Activated T-cell treated with anti-CD3 and anti-CD28 coated beads, Interleukin-2, amount 50 U/mL, for 72 hours (primary cell): ENCODE results near the gene FAM151B. TPM values are rescaled to one million over a fixed set of nuclear protein-coding genes. Genes with fewer than 3 reads are reported as not detected.

Experiments
- ATAC-seq, 2 donors: fragments of 150-1000 bp; cut with Tn5 transposase; replicated peaks in 1 of 2; 2 replicates each; pipeline ENCODE4 v1.10.0; 2021; ENCODE audit warnings: moderate library complexity in 2 of 2, mild to moderate bottlenecking in 1 of 2
- DNase-seq, 2 donors: peaks; one replicate each; pipeline ENCODE4 v3.0.0; 2021 to 2022; ENCODE audit warnings: mixed read lengths in 1 of 2
- H3K27ac Mint-ChIP-seq: one replicate; pipeline ENCODE4 v1.8.0; 2022; ENCODE audit warnings: mild to moderate bottlenecking, moderate library complexity, mixed read lengths
- H3K27me3 Mint-ChIP-seq: one replicate; pipeline ENCODE4 v1.8.0; 2022; ENCODE audit warnings: low read depth, mixed read lengths
- H3K36me3 Mint-ChIP-seq, 2 donors: one replicate each; pipeline ENCODE4 v1.8.0; 2022; ENCODE audit warnings: mixed read lengths in 2 of 2, mild to moderate bottlenecking in 1 of 2; ENCODE audit not compliant: insufficient read depth in 2 of 2
- H3K4me1 Mint-ChIP-seq: one replicate; pipeline ENCODE4 v1.8.0; 2022; ENCODE audit warnings: low read depth, mixed read lengths
- H3K4me3 Mint-ChIP-seq, 2 donors: one replicate each; pipeline ENCODE4 v1.8.0; 2022; ENCODE audit warnings: mild to moderate bottlenecking in 2 of 2, mixed read lengths in 2 of 2, moderate library complexity in 2 of 2
- H3K9me3 Mint-ChIP-seq, 2 donors: one replicate each; pipeline ENCODE4 v1.8.0; 2022; ENCODE audit warnings: mixed read lengths in 2 of 2
- total RNA-seq, 2 donors: library from RNA; stranded (reverse); gene quantifications; one replicate each; pipeline ENCODE4 v1.2.3, GENCODE V29; 2022

FAM151B gene
- total RNA-seq, 2 donors from 2014 or later: 0.35 TPM; not detected in 1

GRCh38 chr5:80509362-80509761, 21.5 kb downstream of the FAM151B start:
- no peaks in the 10 kb centered on the region for H3K27me3 Mint-ChIP-seq
- H3K9me3 Mint-ChIP-seq: no peaks in the 10 kb centered on the region
- H3K4me3 Mint-ChIP-seq: no peak overlapping the region
- DNase-seq: no peak
- ATAC-seq: no peak
- no peak overlapping the region for H3K27ac Mint-ChIP-seq
- H3K4me1 Mint-ChIP-seq: no peaks in the 10 kb centered on the region
- H3K36me3 Mint-ChIP-seq: no peaks in the 10 kb centered on the region

- Mint-ChIP-seq H3K27ac (no peak overlapping the region), H3K27me3 (no peaks in the 10 kb centered on the region), H3K9me3 (no peaks in the 10 kb centered on the region), H3K4me1 (peaks cover 5% of the 10 kb centered on the region), H3K4me3 (no peak overlapping the region), H3K36me3 (no peaks in the 10 kb centered on the region)
- peak in 1 of 2 donors; percentile 14 for DNase-seq
- peak; percentile 73 to 87 for ATAC-seq
These were observed 28.9 kb downstream of the FAM151B start for GRCh38 chr5:80516826-80517225.

- DNase-seq (no peak), ATAC-seq (no peak)
- peaks cover 0 to 1% of the 10 kb centered on the region in 2 donors for H3K36me3 Mint-ChIP-seq
- peaks cover 0 to 3% of the 10 kb centered on the region in 2 donors for H3K9me3 Mint-ChIP-seq
- H3K4me1 Mint-ChIP-seq: peaks cover 13% of the 10 kb centered on the region
- H3K27me3 Mint-ChIP-seq: no peaks in the 10 kb centered on the region
- H3K4me3 Mint-ChIP-seq: no peak overlapping the region
- no peak overlapping the region for H3K27ac Mint-ChIP-seq
These were observed 52.8 kb downstream of the FAM151B start for GRCh38 chr5:80540691-80541090.

GRCh38 chr5:80541392-80541791, 53.5 kb downstream of the FAM151B start:
- peaks cover 13% of the 10 kb centered on the region for H3K4me1 Mint-ChIP-seq
- DNase-seq: no peak
- H3K27me3 Mint-ChIP-seq: no peaks in the 10 kb centered on the region
- peak; percentile 11 to 48 for ATAC-seq
- H3K36me3 Mint-ChIP-seq: peaks cover 0 to 1% of the 10 kb centered on the region in 2 donors
- H3K9me3 Mint-ChIP-seq: peaks cover 0 to 3% of the 10 kb centered on the region in 2 donors
- H3K4me3 Mint-ChIP-seq: no peak overlapping the region
- no peak overlapping the region for H3K27ac Mint-ChIP-seq

- H3K27ac Mint-ChIP-seq: no peak overlapping the region
- peaks cover 39% of the 10 kb centered on the region for H3K27me3 Mint-ChIP-seq
- no peaks in the 10 kb centered on the region for H3K9me3 Mint-ChIP-seq
- no peak overlapping the region for H3K4me3 Mint-ChIP-seq
- no peaks in the 10 kb centered on the region for H3K36me3 Mint-ChIP-seq
- ATAC-seq: no peak
- H3K4me1 Mint-ChIP-seq: no peaks in the 10 kb centered on the region
- no peak for DNase-seq
These were observed 66.7 kb downstream of the FAM151B start for GRCh38 chr5:80554646-80555045.

- no peak overlapping the region for H3K27ac Mint-ChIP-seq
- H3K4me3 Mint-ChIP-seq: no peak overlapping the region
- no peaks in the 10 kb centered on the region for H3K4me1 Mint-ChIP-seq
- H3K27me3 Mint-ChIP-seq: peaks cover 39% of the 10 kb centered on the region
- DNase-seq (no peak), ATAC-seq (no peak)
- H3K36me3 Mint-ChIP-seq: no peaks in the 10 kb centered on the region
- no peaks in the 10 kb centered on the region for H3K9me3 Mint-ChIP-seq
These were observed 67.2 kb downstream of the FAM151B start for GRCh38 chr5:80555099-80555498.

- DNase-seq: no peak
- no peaks in the 10 kb centered on the region for H3K4me1 Mint-ChIP-seq
These were observed 71.3 kb downstream of the FAM151B start for GRCh38 chr5:80559244-80559643.

GRCh38 chr5:80565330-80565729, 77.4 kb downstream of the FAM151B start:
- Mint-ChIP-seq H3K4me1 (no peaks in the 10 kb centered on the region), H3K4me3 (no peak overlapping the region), H3K27me3 (peaks cover 66% of the 10 kb centered on the region), H3K9me3 (no peaks in the 10 kb centered on the region), H3K36me3 (no peaks in the 10 kb centered on the region), H3K27ac (no peak overlapping the region)
- ATAC-seq (no peak), DNase-seq (no peak)

More at GRCh38 chr5:80559244-80559643, 71.3 kb downstream of the FAM151B start:
- Mint-ChIP-seq H3K27ac (no peak overlapping the region), H3K36me3 (no peaks in the 10 kb centered on the region), H3K9me3 (no peaks in the 10 kb centered on the region), H3K4me3 (no peak overlapping the region), H3K27me3 (peaks cover 50% of the 10 kb centered on the region)
- no peak for ATAC-seq

- H3K4me3 Mint-ChIP-seq: no peak overlapping the region
- peaks cover 74% of the 10 kb centered on the region for H3K27me3 Mint-ChIP-seq
- H3K4me1 Mint-ChIP-seq: no peaks in the 10 kb centered on the region
- ATAC-seq: no peak
- no peak for DNase-seq
- H3K9me3 Mint-ChIP-seq: no peaks in the 10 kb centered on the region
- H3K27ac Mint-ChIP-seq: no peak overlapping the region
- no peaks in the 10 kb centered on the region for H3K36me3 Mint-ChIP-seq
These were observed 78.9 kb downstream of the FAM151B start for GRCh38 chr5:80566711-80567259.

GRCh38 chr5:80568251-80568650, 80.4 kb downstream of the FAM151B start:
- H3K4me1 Mint-ChIP-seq: no peaks in the 10 kb centered on the region
- peaks cover 0 to 1% of the 10 kb centered on the region in 2 donors for H3K36me3 Mint-ChIP-seq
- peaks cover 78% of the 10 kb centered on the region for H3K27me3 Mint-ChIP-seq
- no peak for ATAC-seq
- H3K9me3 Mint-ChIP-seq: no peaks in the 10 kb centered on the region
- H3K27ac Mint-ChIP-seq: no peak overlapping the region
- peak overlapping the region; percentile 3 to 44 for H3K4me3 Mint-ChIP-seq
- DNase-seq: no peak

- Mint-ChIP-seq H3K27me3 (peaks cover 77% of the 10 kb centered on the region), H3K36me3 (peaks cover 0 to 1% of the 10 kb centered on the region in 2 donors), H3K4me1 (no peaks in the 10 kb centered on the region), H3K4me3 (peak overlapping the region; percentile 62 to 84), H3K27ac (no peak overlapping the region), H3K9me3 (no peaks in the 10 kb centered on the region)
- DNase-seq (no peak), ATAC-seq (peak; percentile 6 to 36)
These were observed 81.4 kb downstream of the FAM151B start for GRCh38 chr5:80569086-80569960.

GRCh38 chr5:80569961-80570786, 82.3 kb downstream of the FAM151B start, which contains the start of gene ANKRD34B:
TSS of gene ANKRD34B (minus strand) at chr5:80570280. CDS start at chr5:80560019, 10,261 bp downstream.
- Mint-ChIP-seq H3K27ac (no peak within 1 kb of the TSS), H3K36me3 (peaks cover 0 to 1% of the 10 kb centered on the region in 2 donors), H3K4me1 (no peaks in the 10 kb centered on the region), H3K4me3 (peak within 1 kb of the TSS; percentile 73 to 84), H3K27me3 (peaks cover 81% of the 10 kb centered on the region), H3K9me3 (no peaks in the 10 kb centered on the region)
- DNase-seq (peak; percentile 45 to 51), ATAC-seq (peak; percentile 80 to 81)

GRCh38 chr5:80573062-80573461, 85.2 kb downstream of the FAM151B start:
- H3K36me3 Mint-ChIP-seq: peaks cover 0 to 1% of the 10 kb centered on the region in 2 donors
- no peaks in the 10 kb centered on the region for H3K4me1 Mint-ChIP-seq
- no peak overlapping the region for H3K27ac Mint-ChIP-seq
- DNase-seq (no peak), ATAC-seq (no peak)
- H3K27me3 Mint-ChIP-seq: peaks cover 66% of the 10 kb centered on the region
- H3K4me3 Mint-ChIP-seq: no peak overlapping the region
- H3K9me3 Mint-ChIP-seq: no peaks in the 10 kb centered on the region
